Naive B cell (primary cell): ENCODE measurements around the gene OR4D9. TPM values are rescaled to one million over a fixed set of nuclear protein-coding genes. Genes with fewer than 3 reads are reported as not detected.

ENCODE experiments used
- ATAC-seq, 2 donors: fragments of 150-1000 bp; cut with Tn5 transposase; 2 replicates each; pipeline ENCODE4 v1.10.0; 2021; ENCODE audit warnings: low read depth in 2 of 2, mild to moderate bottlenecking in 2 of 2, moderate library complexity in 2 of 2
- DNase-seq: peaks from one replicate; pipeline ENCODE4 v3.0.0; 2022
- H3K27ac Mint-ChIP-seq, 6 donors: one replicate each; pipeline ENCODE4 v1.8.0; 2020 to 2022; ENCODE audit warnings: mild to moderate bottlenecking in 6 of 6, mixed read lengths in 6 of 6, moderate library complexity in 5 of 6, inconsistent platforms in 2 of 6
- H3K27me3 Mint-ChIP-seq, 3 donors: one replicate each; pipeline ENCODE4 v1.8.0; 2021 to 2022; ENCODE audit warnings: mixed read lengths in 3 of 3, mild to moderate bottlenecking in 1 of 3
- H3K36me3 Mint-ChIP-seq, 2 donors: one replicate each; pipeline ENCODE4 v1.8.0; 2020 to 2022; ENCODE audit warnings: mixed read lengths in 2 of 2, inconsistent platforms in 1 of 2, mild to moderate bottlenecking in 1 of 2
- H3K4me1 Mint-ChIP-seq, 3 donors: one replicate each; pipeline ENCODE4 v1.8.0; 2020 to 2022; ENCODE audit warnings: mixed read lengths in 3 of 3, inconsistent platforms in 1 of 3, mild to moderate bottlenecking in 1 of 3, moderate library complexity in 1 of 3
- H3K4me3 Mint-ChIP-seq, 8 donors: one replicate each; pipeline ENCODE4 v1.8.0; 2020 to 2022; ENCODE audit warnings: mild to moderate bottlenecking in 8 of 8, mixed read lengths in 8 of 8, moderate library complexity in 8 of 8, inconsistent platforms in 2 of 8
- H3K9me3 Mint-ChIP-seq, 7 donors: one replicate each; pipeline ENCODE4 v1.8.0; 2020 to 2022; ENCODE audit warnings: mixed read lengths in 7 of 7, mild to moderate bottlenecking in 5 of 7, inconsistent platforms in 2 of 7, moderate library complexity in 1 of 7
- polyA plus RNA-seq, 6 donors: library from polyadenylated mRNA; unstranded; fragments of 300-500 nt; fragmentation: Illumina TruSeq; gene quantifications; one replicate each; pipeline ENCODE4 v1.2.3, GENCODE V29; 2021; ENCODE audit warnings: low read depth in 6 of 6

OR4D9 gene
- polyA plus RNA-seq, 6 donors from 2014 or later = not detected

DNA sequence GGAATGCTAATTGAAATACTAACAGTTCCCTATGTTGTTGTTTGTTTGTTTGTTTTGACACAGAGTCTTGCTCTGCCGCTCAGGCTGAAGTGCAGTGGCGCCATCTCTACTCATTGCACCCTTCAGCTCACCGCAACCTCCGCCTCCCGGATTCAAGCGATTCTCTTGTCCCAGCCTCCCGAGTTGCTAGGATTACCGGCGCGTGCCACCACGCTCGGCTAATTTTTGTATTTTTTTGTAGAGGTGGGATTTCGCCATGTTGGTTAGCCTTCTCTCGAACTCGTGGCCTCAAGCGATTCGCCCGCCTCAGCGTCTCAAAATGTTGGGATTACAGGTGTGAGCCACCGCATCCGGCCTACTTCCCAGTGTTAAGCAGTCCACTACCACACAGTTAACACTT lies 42.0 kb downstream of the OR4D9 start:
- H3K4me3 Mint-ChIP-seq = peak overlapping the region in 3 of 8 donors; percentile 19 to 71 (median 69)
- peaks cover 28 to 61% (median 32%) of the 10 kb centered on the region in 3 donors for H3K4me1 Mint-ChIP-seq
- peak overlapping the region in 1 of 6 donors; percentile 26 for H3K27ac Mint-ChIP-seq

DNA sequence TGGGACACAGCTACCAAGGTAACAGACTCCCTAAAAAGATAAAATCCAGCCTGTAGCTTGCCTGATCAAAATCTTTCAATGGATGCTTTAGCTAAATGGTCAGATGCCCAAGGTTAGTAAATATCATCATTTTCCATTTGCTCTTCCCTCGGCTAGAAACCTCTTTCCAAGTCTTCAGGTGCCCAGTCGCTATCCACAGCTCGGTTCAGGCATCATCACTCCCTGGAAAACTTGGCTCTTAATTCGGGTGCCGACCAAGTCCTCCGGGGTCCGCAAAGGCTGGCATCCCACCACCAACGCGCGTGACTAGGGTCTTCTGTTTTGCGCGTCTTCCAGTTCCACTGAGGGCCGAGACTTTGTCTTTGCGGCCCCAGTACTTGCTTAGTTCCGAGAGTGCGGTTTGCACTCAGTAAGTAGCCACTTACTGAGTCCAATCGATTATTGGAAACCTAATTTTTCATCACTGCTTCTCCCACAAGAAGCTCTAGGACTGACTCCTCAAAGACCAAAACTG lies 44.3 kb downstream of the OR4D9 start:
- ATAC-seq (no peak), DNase-seq (no peak)
- peaks cover 30 to 62% (median 39%) of the 10 kb centered on the region in 3 donors for H3K4me1 Mint-ChIP-seq
- peak overlapping the region in 4 of 6 donors; percentile 74 to 89 (median 78) for H3K27ac Mint-ChIP-seq
- no peaks in the 10 kb centered on the region for H3K36me3 Mint-ChIP-seq
- H3K27me3 Mint-ChIP-seq = peaks cover 0 to 32% (median 5%) of the 10 kb centered on the region in 3 donors
- H3K4me3 Mint-ChIP-seq = peak overlapping the region; percentile 69 to 98 (median 86)
- peaks cover 0 to 10% (median 0%) of the 10 kb centered on the region in 7 donors for H3K9me3 Mint-ChIP-seq

More for the DNA sequence above, 42.0 kb downstream of the OR4D9 start:
- Mint-ChIP-seq H3K36me3 (no peaks in the 10 kb centered on the region), H3K9me3 (peaks cover 0 to 9% (median 0%) of the 10 kb centered on the region in 7 donors), H3K27me3 (peaks cover 0 to 23% (median 0%) of the 10 kb centered on the region in 3 donors)
- DNase-seq (no peak), ATAC-seq (no peak)

DNA sequence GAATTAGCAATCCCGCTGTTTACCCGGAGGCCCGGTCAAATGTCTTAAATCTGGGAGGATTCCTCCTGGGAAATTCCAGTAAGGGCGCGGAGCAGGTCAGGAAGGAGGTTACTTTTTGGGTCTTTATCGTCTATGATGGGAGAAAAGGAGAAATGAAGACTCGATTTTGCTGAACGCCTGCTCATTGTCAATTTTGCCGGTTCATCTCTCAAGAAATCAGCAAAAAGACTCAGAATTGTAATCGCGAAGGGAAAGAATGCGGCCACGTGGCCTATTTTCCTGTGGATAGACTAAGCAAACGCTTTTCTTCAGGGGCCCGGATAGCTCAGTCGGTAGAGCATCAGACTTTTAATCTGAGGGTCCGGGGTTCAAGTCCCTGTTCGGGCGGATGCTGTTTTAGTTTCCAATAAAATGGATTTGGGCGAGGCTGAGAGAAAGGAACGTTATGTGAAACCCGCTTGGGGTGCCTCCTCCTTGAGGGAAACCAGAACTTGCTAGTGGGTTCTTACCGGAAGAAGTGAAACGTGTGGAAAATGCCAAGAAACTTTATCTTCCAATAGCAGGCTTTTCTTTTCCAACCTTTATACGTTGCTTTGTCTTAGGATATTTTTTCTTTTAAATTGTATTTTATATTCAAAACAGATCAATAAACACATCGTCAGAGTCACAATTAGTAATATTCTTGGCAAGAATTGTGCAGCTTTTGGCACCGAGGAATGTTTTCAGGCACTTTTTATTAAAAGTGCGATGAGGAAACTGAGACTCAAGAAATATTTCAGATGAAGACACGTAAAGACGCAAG lies 45.0 kb downstream of the OR4D9 start:
- Mint-ChIP-seq H3K27me3 (peaks cover 0 to 32% (median 5%) of the 10 kb centered on the region in 3 donors), H3K36me3 (no peaks in the 10 kb centered on the region), H3K9me3 (peaks cover 0 to 5% (median 2%) of the 10 kb centered on the region in 7 donors), H3K27ac (peak overlapping the region in 5 of 6 donors; percentile 29 to 90 (median 76)), H3K4me3 (peak overlapping the region; percentile 69 to 98 (median 86)), H3K4me1 (peaks cover 29 to 61% (median 39%) of the 10 kb centered on the region in 3 donors)
- ATAC-seq (peak in 1 of 2 donors; percentile 4), DNase-seq (peak; percentile 31)

DNA sequence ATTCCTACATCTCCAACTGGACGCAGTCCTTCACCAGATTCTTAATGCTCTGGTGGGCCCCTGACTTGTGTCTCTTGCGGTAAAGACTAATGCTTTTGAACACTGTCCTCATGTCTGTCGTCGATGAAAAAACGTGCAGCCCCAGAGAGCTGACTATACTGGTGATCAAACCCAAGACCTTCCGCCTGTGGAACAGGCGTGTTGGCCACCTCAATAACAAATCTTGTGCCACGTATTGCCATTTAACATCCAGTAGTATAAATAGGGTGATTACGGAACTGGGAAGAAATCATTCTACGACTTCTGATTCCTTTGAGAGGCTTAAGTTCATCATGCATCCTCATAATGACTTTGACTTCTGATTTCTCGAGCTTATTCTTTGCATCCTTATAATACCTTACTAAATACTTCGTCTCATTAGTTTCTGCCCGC lies 45.6 kb downstream of the OR4D9 start:
- Mint-ChIP-seq H3K9me3 (peaks cover 0 to 5% (median 2%) of the 10 kb centered on the region in 7 donors), H3K27me3 (peaks cover 0 to 32% (median 5%) of the 10 kb centered on the region in 3 donors), H3K36me3 (no peaks in the 10 kb centered on the region), H3K4me3 (peak overlapping the region; percentile 20 to 98 (median 86)), H3K27ac (peak overlapping the region; percentile 42 to 90 (median 75)), H3K4me1 (peaks cover 29 to 59% (median 41%) of the 10 kb centered on the region in 3 donors)
- ATAC-seq (no peak), DNase-seq (no peak)

DNA sequence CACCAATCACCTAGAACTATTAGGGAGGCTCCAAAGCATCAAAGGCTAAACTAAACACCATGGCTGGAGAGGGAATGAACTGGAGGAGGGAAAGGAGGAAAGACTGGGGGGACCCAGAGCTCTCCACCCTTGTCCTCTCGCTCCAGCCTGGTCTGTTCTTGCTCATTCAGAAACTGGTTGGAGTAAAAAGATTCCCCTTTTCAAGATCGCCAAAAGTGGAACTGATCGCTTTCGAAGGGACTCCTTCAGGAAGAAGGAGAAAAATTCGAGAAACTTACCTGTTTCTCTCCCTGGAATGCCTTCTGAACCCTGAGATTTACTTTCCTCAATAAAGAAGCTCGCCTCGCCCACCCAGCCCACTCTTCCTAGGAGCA lies 46.9 kb downstream of the OR4D9 start:
- no peaks in the 10 kb centered on the region for H3K36me3 Mint-ChIP-seq
- H3K27ac Mint-ChIP-seq = peak overlapping the region in 2 of 6 donors; percentile 23 to 90
- H3K9me3 Mint-ChIP-seq = peaks cover 0 to 5% (median 2%) of the 10 kb centered on the region in 7 donors
- DNase-seq (no peak), ATAC-seq (no peak)
- H3K4me1 Mint-ChIP-seq = peaks cover 29 to 55% (median 41%) of the 10 kb centered on the region in 3 donors
- H3K4me3 Mint-ChIP-seq = peak overlapping the region in 6 of 8 donors; percentile 45 to 98 (median 73)
- H3K27me3 Mint-ChIP-seq = peaks cover 0 to 32% (median 5%) of the 10 kb centered on the region in 3 donors

DNA sequence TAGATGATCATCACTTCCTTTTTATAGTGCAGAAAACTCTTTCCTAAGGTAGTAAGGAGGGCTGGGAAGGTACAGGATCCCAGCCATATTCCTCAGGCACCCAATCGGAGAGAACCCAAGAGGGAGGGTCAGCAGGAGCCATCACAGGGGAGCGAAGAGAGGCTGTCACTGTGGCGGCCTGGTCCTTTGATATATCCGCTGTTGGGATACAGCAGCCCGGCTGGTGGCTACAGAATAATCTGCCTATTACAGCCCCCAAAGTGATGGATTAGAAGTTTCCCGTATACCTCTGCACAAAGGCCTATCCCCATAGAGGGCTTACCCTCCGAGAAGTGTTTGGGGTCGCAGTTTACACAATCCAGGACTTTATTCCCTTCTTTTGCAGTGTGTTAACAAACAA lies 48.5 kb downstream of the OR4D9 start:
- DNase-seq (no peak), ATAC-seq (no peak)
- H3K9me3 Mint-ChIP-seq = peaks cover 0 to 5% (median 2%) of the 10 kb centered on the region in 7 donors
- H3K36me3 Mint-ChIP-seq = no peaks in the 10 kb centered on the region
- peak overlapping the region in 4 of 6 donors; percentile 99 to 100 (median 100) for H3K27ac Mint-ChIP-seq
- peaks cover 29 to 52% (median 41%) of the 10 kb centered on the region in 3 donors for H3K4me1 Mint-ChIP-seq
- H3K27me3 Mint-ChIP-seq = peaks cover 0 to 27% (median 5%) of the 10 kb centered on the region in 3 donors
- peak overlapping the region; percentile 76 to 99 (median 98) for H3K4me3 Mint-ChIP-seq

DNA sequence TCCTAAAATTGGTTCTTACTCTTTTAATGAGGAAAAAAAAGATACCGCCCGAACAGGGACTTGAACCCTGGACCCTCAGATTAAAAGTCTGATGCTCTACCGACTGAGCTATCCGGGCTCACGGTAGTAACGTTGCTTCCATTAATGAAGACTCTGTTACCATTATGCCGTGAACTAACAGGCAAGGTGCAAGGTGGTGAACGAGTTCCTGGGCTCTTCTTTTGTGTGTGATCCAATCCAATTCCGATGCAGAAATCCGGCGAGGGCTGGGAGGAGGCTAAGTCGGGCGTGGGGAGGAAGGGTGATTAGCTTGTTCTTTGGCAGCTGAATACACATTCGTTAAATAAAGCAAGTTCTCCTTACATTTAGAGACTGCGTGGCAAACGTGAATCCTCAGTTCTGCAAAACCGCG lies 49.0 kb downstream of the OR4D9 start:
- DNase-seq = peak; percentile 71
- no peaks in the 10 kb centered on the region for H3K36me3 Mint-ChIP-seq
- H3K9me3 Mint-ChIP-seq = peaks cover 0 to 5% (median 2%) of the 10 kb centered on the region in 7 donors
- ATAC-seq = peak; percentile 51 to 54
- peaks cover 29 to 51% (median 41%) of the 10 kb centered on the region in 3 donors for H3K4me1 Mint-ChIP-seq
- H3K4me3 Mint-ChIP-seq = peak overlapping the region; percentile 76 to 99 (median 98)
- peak overlapping the region; percentile 97 to 100 (median 99) for H3K27ac Mint-ChIP-seq
- peaks cover 0 to 27% (median 5%) of the 10 kb centered on the region in 3 donors for H3K27me3 Mint-ChIP-seq

DNA sequence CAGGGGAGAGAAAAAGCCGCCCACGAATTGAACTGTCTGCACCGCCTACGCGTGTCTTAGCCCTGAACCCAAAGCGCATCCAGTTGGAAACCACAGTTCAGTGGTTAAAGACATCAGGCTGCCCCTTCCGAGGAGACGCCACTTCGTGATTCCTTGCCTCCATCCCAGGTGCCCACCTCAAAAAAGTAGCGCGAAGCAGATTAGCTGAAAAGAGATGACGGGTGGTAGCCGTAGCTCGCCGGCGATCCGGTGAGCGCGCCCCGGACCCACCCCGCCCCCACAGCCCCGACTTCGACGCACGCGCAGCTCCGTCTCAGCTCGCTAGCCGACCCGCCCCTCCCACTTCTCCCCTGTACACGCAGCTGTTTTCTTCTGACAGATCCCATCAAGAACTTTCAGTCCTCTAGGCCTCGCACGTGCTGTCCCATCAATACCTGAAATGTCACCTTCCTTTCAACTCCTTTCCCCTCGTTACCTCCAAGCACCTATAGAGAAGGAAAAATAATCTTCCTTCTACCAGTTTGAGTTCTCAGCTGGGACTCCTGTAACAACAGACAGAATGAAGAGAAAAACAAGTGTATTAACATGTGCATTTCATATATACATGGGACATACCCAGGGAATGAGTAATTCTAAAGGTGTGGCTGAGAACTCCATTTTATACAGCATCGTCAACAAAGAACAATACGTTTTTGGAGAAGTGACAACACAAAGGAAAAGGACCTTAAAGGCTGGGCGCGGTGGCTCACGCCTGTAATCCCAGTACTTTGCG lies 49.5 kb downstream of the OR4D9 start:
- peaks cover 0 to 23% (median 5%) of the 10 kb centered on the region in 3 donors for H3K27me3 Mint-ChIP-seq

DNA sequence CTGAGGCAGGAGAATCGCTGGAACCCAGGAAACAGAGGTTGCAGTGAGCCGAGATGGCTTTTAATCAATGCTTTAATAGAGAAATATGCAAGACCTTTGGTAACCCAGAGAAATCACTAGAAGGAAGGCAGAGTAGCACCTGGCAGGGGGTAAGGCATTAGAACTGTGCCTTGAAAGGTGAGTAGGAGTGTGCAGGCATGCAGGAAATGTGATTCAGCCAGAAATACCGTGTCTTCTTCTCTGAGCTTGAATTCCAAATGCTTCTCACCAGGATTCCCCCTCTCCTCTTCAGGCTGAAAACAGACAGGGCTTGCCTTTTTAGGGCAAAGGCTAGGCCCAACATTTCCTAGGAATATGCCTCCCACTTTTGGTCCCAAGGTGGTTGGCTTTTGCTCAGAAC lies 51.0 kb downstream of the OR4D9 start:
- ATAC-seq (no peak), DNase-seq (no peak)
- H3K27me3 Mint-ChIP-seq = peaks cover 0 to 12% (median 5%) of the 10 kb centered on the region in 3 donors
- H3K27ac Mint-ChIP-seq = peak overlapping the region in 4 of 6 donors; percentile 30 to 59 (median 50)
- peaks cover 0 to 5% (median 2%) of the 10 kb centered on the region in 7 donors for H3K9me3 Mint-ChIP-seq
- H3K4me3 Mint-ChIP-seq = peak overlapping the region in 4 of 8 donors; percentile 51 to 65 (median 60)
- H3K36me3 Mint-ChIP-seq = no peaks in the 10 kb centered on the region
- H3K4me1 Mint-ChIP-seq = peaks cover 22 to 44% (median 31%) of the 10 kb centered on the region in 3 donors

More for the DNA sequence above, 49.5 kb downstream of the OR4D9 start:
- Mint-ChIP-seq H3K36me3 (no peaks in the 10 kb centered on the region), H3K4me3 (peak overlapping the region; percentile 76 to 99 (median 98)), H3K4me1 (peaks cover 27 to 51% (median 40%) of the 10 kb centered on the region in 3 donors), H3K27ac (peak overlapping the region; percentile 97 to 100 (median 99)), H3K9me3 (peaks cover 0 to 5% (median 2%) of the 10 kb centered on the region in 7 donors)
- ATAC-seq = peak; percentile 71 to 77
- peak; percentile 80 for DNase-seq

Other genes starting within 250 kb of the OR4D9 start
- gene OR5AN1, start 152.6 kb upstream of the OR4D9 start, polyA plus RNA-seq = not detected
- gene OR5A2, start 85.1 kb upstream of the OR4D9 start, polyA plus RNA-seq = not detected
- gene OR5A1, start 75.1 kb upstream of the OR4D9 start, polyA plus RNA-seq = not detected
- not detected for gene OR4D6, start 54.6 kb upstream of the OR4D9 start, polyA plus RNA-seq
- not detected for gene OR4D10, start 38.2 kb upstream of the OR4D9 start, polyA plus RNA-seq
- not detected for gene OR4D11, start 8.0 kb upstream of the OR4D9 start, polyA plus RNA-seq
- gene OSBP, start 104.2 kb downstream of the OR4D9 start, polyA plus RNA-seq = 10 to 100 TPM; 20.4 to 34.4 (median 27.5) TPM
- 10 to 100 TPM in 1 of 6 donors, 1 to 10 TPM in 5; 3.3 to 11.9 (median 6.2) TPM for gene PATL1, start 157.5 kb downstream of the OR4D9 start, polyA plus RNA-seq
- gene OR10V1, start 202.3 kb downstream of the OR4D9 start, polyA plus RNA-seq = not detected
- gene STX3, start 243.8 kb downstream of the OR4D9 start, polyA plus RNA-seq = 1 to 10 TPM; 3.8 to 7.2 (median 5.7) TPM